Upper lobe of left lung (tissue), 4 donors: Measurements from ENCODE around the gene RRN3.

Source experiments
- CTCF ChIP-seq, 6 experiments: fragments of 450-650 bp in 4 of 6; fragments of 200-600 bp in 2 of 6; sonication (generic) in 2 of 6; IDR thresholded peaks; one replicate each; pipeline ENCODE4 v1.5.1; 2016 to 2019; ENCODE audit warnings: antibody characterized with exemption in 6 of 6
- EP300 ChIP-seq, 4 donors: sonication (generic); formaldehyde crosslinking; IDR thresholded peaks; one replicate each; pipeline ENCODE4 v1.5.1; 2017; ENCODE audit warnings: antibody characterized with exemption in 4 of 4, control low read depth in 2 of 4

GRCh38 chr16:15052747-15053476 is 41.2 kb downstream of the RRN3 start:
- TF ChIP-seq CTCF (IDR thresholded peaks at IDR 0.05) = no peak
- TF ChIP-seq EP300 (IDR thresholded peaks at IDR 0.05) = no peak
